BE2C (cell line): Measurements from ENCODE around the gene KRT38.

ENCODE experiments used
- DNase-seq: peaks from one replicate; pipeline ENCODE4 v3.0.0-alpha.2; 2020
- H3K27me3 ChIP-seq: fragments of 250-450 bp; sonication (Bioruptor Pico); 2 replicates; pipeline ENCODE4 v1.5.1; 2020; ENCODE audit warnings: mild to moderate bottlenecking
- H3K36me3 ChIP-seq: fragments of 250-450 bp; sonication (Bioruptor Pico); 2 replicates; pipeline ENCODE4 v1.5.1; 2020; ENCODE audit warnings: mild to moderate bottlenecking
- H3K4me1 ChIP-seq: fragments of 250-450 bp; sonication (Bioruptor Pico); 2 replicates; pipeline ENCODE4 v1.5.1; 2020
- H3K4me3 ChIP-seq: 2 replicates; pipeline ENCODE4 v1.5.1; 2011; ENCODE audit warnings: low read depth, low read length
- H3K9me3 ChIP-seq: fragments of 250-450 bp; sonication (Bioruptor Pico); 2 replicates; pipeline ENCODE4 v1.5.1; 2020
- CTCF ChIP-seq: IDR thresholded peaks from 2 replicates; pipeline ENCODE4 v1.5.1; 2012; ENCODE audit warnings: mild to moderate bottlenecking, low read depth, low read length

Gene KRT38

GRCh38 chr17:41483991-41484826, 43.4 kb upstream of the KRT38 start:
- Histone ChIP-seq H3K36me3 (no peaks in the 10 kb centered on the region), H3K9me3 (no peaks in the 10 kb centered on the region), H3K4me1 (peaks cover 11% of the 10 kb centered on the region), H3K4me3 (no peak overlapping the region), H3K27me3 (no peaks in the 10 kb centered on the region)
- TF ChIP-seq CTCF, result no peak
- no peak for DNase-seq

- no peak for DNase-seq
- H3K27me3 ChIP-seq, result no peaks in the 10 kb centered on the region
- no peaks in the 10 kb centered on the region for H3K36me3 ChIP-seq
- no peaks in the 10 kb centered on the region for H3K9me3 ChIP-seq
- TF ChIP-seq CTCF, result no peak
- H3K4me3 ChIP-seq, result no peak overlapping the region
- peaks cover 11% of the 10 kb centered on the region for H3K4me1 ChIP-seq
Observed at GRCh38 chr17:41483531-41483930, 42.7 kb upstream of the KRT38 start.

GRCh38 chr17:41481036-41481435, 40.3 kb upstream of the KRT38 start, which contains the start of gene KRT35:
Gene KRT35, minus strand, starts transcription at chr17:41481151. Its CDS starts 54 bp downstream, at chr17:41481097.
- no peak for DNase-seq
- Histone ChIP-seq H3K36me3 (no peaks in the 10 kb centered on the region), H3K4me3 (no peak within 1 kb of the TSS), H3K27me3 (no peaks in the 10 kb centered on the region), H3K9me3 (no peaks in the 10 kb centered on the region), H3K4me1 (peaks cover 11% of the 10 kb centered on the region)
- TF ChIP-seq CTCF, result no peak

GRCh38 chr17:41480581-41480980, 39.8 kb upstream of the KRT38 start:
- H3K9me3 ChIP-seq, result no peaks in the 10 kb centered on the region
- no peak for DNase-seq
- no peak overlapping the region for H3K4me3 ChIP-seq
- H3K36me3 ChIP-seq, result no peaks in the 10 kb centered on the region
- H3K4me1 ChIP-seq, result peaks cover 11% of the 10 kb centered on the region
- TF ChIP-seq CTCF, result no peak
- no peaks in the 10 kb centered on the region for H3K27me3 ChIP-seq

- H3K36me3 ChIP-seq, result no peaks in the 10 kb centered on the region
- H3K9me3 ChIP-seq, result no peaks in the 10 kb centered on the region
- DNase-seq, result no peak
- TF ChIP-seq CTCF, result no peak
- no peak overlapping the region for H3K4me3 ChIP-seq
- H3K27me3 ChIP-seq, result no peaks in the 10 kb centered on the region
- peaks cover 11% of the 10 kb centered on the region for H3K4me1 ChIP-seq
Observed at GRCh38 chr17:41480136-41480535, 39.4 kb upstream of the KRT38 start.

GRCh38 chr17:41478237-41478636, 37.5 kb upstream of the KRT38 start:
- no peaks in the 10 kb centered on the region for H3K36me3 ChIP-seq
- H3K27me3 ChIP-seq, result no peaks in the 10 kb centered on the region
- TF ChIP-seq CTCF, result no peak
- H3K4me3 ChIP-seq, result no peak overlapping the region
- no peaks in the 10 kb centered on the region for H3K9me3 ChIP-seq
- DNase-seq, result no peak
- H3K4me1 ChIP-seq, result 0 out of 2 replicates have a peak, but pooled peaks cover under 1% of the 10 kb centered on the region
